ENCODE data around the gene TMEM39B.

The TMEM39B gene

GRCh38 chr1:32066489-32066873 lies 6.3 kb upstream of the TMEM39B start:
- TF ChIP-seq CTCF (IDR thresholded peaks at IDR 0.05; ENCODE audit: control insufficient read depth, insufficient read depth, low read depth, low read length, missing control alignments): no peak
- H3K4me3 ChIP-seq (ENCODE audit: control insufficient read depth, low read depth, low read length): no peak overlapping the region
- peak; percentile 21 for DNase-seq (ENCODE audit: low read depth)

- TF ChIP-seq CTCF (IDR thresholded peaks at IDR 0.05; ENCODE audit: control insufficient read depth, insufficient read depth, low read depth, low read length, missing control alignments): no peak
- peak; percentile 31 for DNase-seq (ENCODE audit: low read depth)
- H3K4me3 ChIP-seq (ENCODE audit: control insufficient read depth, low read depth, low read length): no peak overlapping the region
These were observed 3.7 kb upstream of the TMEM39B start for GRCh38 chr1:32068957-32069588.

- TF ChIP-seq CTCF (IDR thresholded peaks at IDR 0.05; ENCODE audit: control insufficient read depth, insufficient read depth, low read depth, low read length, missing control alignments): no peak
- H3K4me3 ChIP-seq (ENCODE audit: control insufficient read depth, low read depth, low read length): peak overlapping the region; percentile 97
- peak; percentile 5 for DNase-seq (ENCODE audit: low read depth)
These were observed 749 bp upstream of the TMEM39B start for GRCh38 chr1:32071758-32072621.

GRCh38 chr1:32073299-32074229 lies 825 bp downstream of the TMEM39B start:
- DNase-seq (ENCODE audit: low read depth): no peak
- TF ChIP-seq CTCF (IDR thresholded peaks at IDR 0.05; ENCODE audit: control insufficient read depth, insufficient read depth, low read depth, low read length, missing control alignments): peak; percentile 26
- peak overlapping the region; percentile 97 for H3K4me3 ChIP-seq (ENCODE audit: control insufficient read depth, low read depth, low read length)

- DNase-seq (ENCODE audit: low read depth): no peak
- H3K4me3 ChIP-seq (ENCODE audit: control insufficient read depth, low read depth, low read length): no peak overlapping the region
- TF ChIP-seq CTCF (IDR thresholded peaks at IDR 0.05; ENCODE audit: control insufficient read depth, insufficient read depth, low read depth, low read length, missing control alignments): no peak
These were observed 2.1 kb downstream of the TMEM39B start for GRCh38 chr1:32074841-32075240.

GRCh38 chr1:32077451-32077850 lies 4.7 kb downstream of the TMEM39B start:
- no peak for TF ChIP-seq CTCF (IDR thresholded peaks at IDR 0.05; ENCODE audit: control insufficient read depth, insufficient read depth, low read depth, low read length, missing control alignments)
- H3K4me3 ChIP-seq (ENCODE audit: control insufficient read depth, low read depth, low read length): no peak overlapping the region
- DNase-seq (ENCODE audit: low read depth): no peak
